HCT116 (cell line): ENCODE data around the gene PLEKHA6. TPM values are rescaled to one million over a fixed set of nuclear protein-coding genes. Genes with fewer than 3 reads are reported as not detected.

Experiments used
- ATAC-seq: fragments of 200-7000 bp; cut with Tn5 transposase; 2 replicates; pipeline ENCODE4 v1.9.1; 2020; ENCODE audit warnings: mild to moderate bottlenecking, moderate library complexity
- BruUV-seq: library from RNA; stranded (reverse); fragments of 400-500 nt; replicated peaks from 2 replicates; lab custom pipeline; 2021; lab: Mats Ljungman, UMichigan
- CTCF ChIA-PET: fragments of 300-600 bp; sonication (Branson Sonifier 250); formaldehyde crosslinking; loops from one replicate; lab custom pipeline; 2021; ENCODE audit warnings: antibody characterized with exemption; lab: Charles Lee
- POLR2A ChIA-PET: fragments of 300-600, 350-600 bp; sonication (Branson Sonifier 250); formaldehyde crosslinking; loops from one replicate; lab custom pipeline; 2021; ENCODE audit warnings: antibody characterized with exemption; lab: Charles Lee
- RAD21 ChIA-PET, 2 experiments: fragments of 300-600 bp; sonication (Branson Sonifier 250); formaldehyde crosslinking; loops; one replicate each; lab custom pipeline; 2023; ENCODE audit warnings: low total read pairs in 2 of 2; ENCODE audit not compliant: uncharacterized antibody in 2 of 2, unreplicated experiment in 2 of 2, low non-redundant PET in 1 of 2; lab: Charles Lee
- DNase-seq: peaks from one replicate; pipeline ENCODE4 v3.0.0-alpha.2; 2010; ENCODE audit warnings: low read depth, low spot score
- H2AFZ ChIP-seq: fragments of 200-600 bp; shearing (Covaris generic), sonication (generic); 2 replicates; pipeline ENCODE4 v1.6.1; 2017; ENCODE audit warnings: low read depth, mixed run types, mixed read lengths, antibody characterized with exemption, low read length; ENCODE audit not compliant: poor library complexity, severe bottlenecking
- H3K27ac ChIP-seq: 2 replicates; pipeline ENCODE4 v1.5.1; 2012; ENCODE audit warnings: low read depth, low read length
- H3K27me3 ChIP-seq: fragments of 200-600 bp; sonication (generic); 2 replicates; pipeline ENCODE4 v1.6.1; 2016; ENCODE audit warnings: mixed run types, low read length, mixed read lengths; ENCODE audit not compliant: insufficient read depth
- H3K36me3 ChIP-seq, 2 experiments: fragments of 200-500 bp in 1 of 2; fragments of 200-600 bp in 1 of 2; sonication (Bioruptor generic) in 1 of 2; sonication (generic) in 1 of 2; 2 replicates each; pipeline versions ENCODE4 v1.5.1 to v1.6.1; 2014 to 2016; ENCODE audit warnings: low read length in 2 of 2, inconsistent platforms in 1 of 2, mixed read lengths in 1 of 2, mixed run types in 1 of 2; ENCODE audit not compliant: insufficient read depth in 2 of 2, control insufficient read depth in 1 of 2
- H3K4me1 ChIP-seq, 2 experiments: fragments of 200-600 bp in 1 of 2; sonication (generic) in 1 of 2; 2 replicates each; pipeline versions ENCODE4 v1.5.1 to v1.6.1; 2012 to 2017; ENCODE audit warnings: low read length in 2 of 2, inconsistent platforms in 1 of 2, mild to moderate bottlenecking in 1 of 2, mixed read lengths in 1 of 2, mixed run types in 1 of 2, moderate library complexity in 1 of 2; ENCODE audit not compliant: insufficient read depth in 2 of 2, control insufficient read depth in 1 of 2
- H3K4me2 ChIP-seq: fragments of 200-600 bp; sonication (generic); 2 replicates; pipeline ENCODE4 v1.6.1; 2017; ENCODE audit warnings: mixed run types, low read length, mixed read lengths
- H3K4me3 ChIP-seq, 2 experiments: fragments of 200-600 bp in 1 of 2; sonication (generic) in 1 of 2; replicated peaks in 1 of 2; 2 replicates each; pipeline ENCODE4 v1.5.1; 2011 to 2016; ENCODE audit warnings: low read length in 2 of 2, control low read depth in 1 of 2, low read depth in 1 of 2, mild to moderate bottlenecking in 1 of 2, mixed read lengths in 1 of 2, mixed run types in 1 of 2
- H3K79me2 ChIP-seq: fragments of 200-600 bp; sonication (generic); 2 replicates; pipeline ENCODE4 v1.6.1; 2017; ENCODE audit warnings: mild to moderate bottlenecking, mixed run types, low read length, moderate library complexity, mixed read lengths; ENCODE audit not compliant: insufficient read depth
- H3K9ac ChIP-seq: fragments of 200-600 bp; sonication (generic); 2 replicates; pipeline ENCODE4 v1.6.1; 2016; ENCODE audit warnings: low read length, mixed read lengths
- H3K9me2 ChIP-seq: fragments of 200-600 bp; sonication (generic), shearing (Covaris generic); 2 replicates; pipeline ENCODE4 v1.6.1; 2017; ENCODE audit warnings: mixed run types, mild to moderate bottlenecking, moderate library complexity; ENCODE audit not compliant: insufficient read depth
- H3K9me3 ChIP-seq, 2 experiments: fragments of 200-500 bp in 1 of 2; fragments of 200-600 bp in 1 of 2; sonication (Bioruptor generic) in 1 of 2; sonication (generic) in 1 of 2; 2 replicates each; pipeline ENCODE4 v1.6.1; 2014 to 2017; ENCODE audit warnings: low read length in 2 of 2, mixed read lengths in 2 of 2, inconsistent platforms in 1 of 2, low read depth in 1 of 2, mild to moderate bottlenecking in 1 of 2, mixed run types in 1 of 2, moderate library complexity in 1 of 2; ENCODE audit not compliant: control insufficient read depth in 1 of 2, insufficient read depth in 1 of 2
- H4K20me1 ChIP-seq: fragments of 200-600 bp; sonication (generic), shearing (Covaris generic); 2 replicates; pipeline ENCODE4 v1.6.1; 2017; ENCODE audit warnings: mixed run types, mild to moderate bottlenecking, moderate library complexity; ENCODE audit not compliant: insufficient read depth
- CEBPB ChIP-seq: IDR thresholded peaks from 2 replicates; pipeline ENCODE4 v1.6.1; 2012; ENCODE audit warnings: low read depth
- EGR1 ChIP-seq: IDR thresholded peaks from 2 replicates; pipeline ENCODE4 v1.6.1; 2012; ENCODE audit warnings: low read depth
- EZH2 ChIP-seq: fragments of 200-600 bp; sonication (generic); IDR thresholded peaks from 2 replicates; pipeline ENCODE4 v1.6.1; 2017; ENCODE audit warnings: antibody characterized with exemption, mixed run types
- JUND ChIP-seq: IDR thresholded peaks from 2 replicates; pipeline ENCODE4 v1.6.1; 2012
- POLR2A ChIP-seq: IDR thresholded peaks from 2 replicates; pipeline ENCODE4 v1.7.0; 2011; ENCODE audit warnings: borderline replicate concordance; ENCODE audit not compliant: insufficient read depth, insufficient read length; ENCODE audit errors: extremely low read depth
- POLR2AphosphoS5 ChIP-seq: IDR thresholded peaks from 2 replicates; pipeline ENCODE4 v1.6.1; 2011; ENCODE audit warnings: mild to moderate bottlenecking, low read depth, low read length, moderate library complexity
- RAD21 ChIP-seq: IDR thresholded peaks from 2 replicates; pipeline ENCODE4 v1.6.1; 2012; ENCODE audit warnings: low read depth, mild to moderate bottlenecking
- SIN3A ChIP-seq: IDR thresholded peaks from 2 replicates; pipeline ENCODE4 v1.6.1; 2012; ENCODE audit warnings: low read depth
- SP1 ChIP-seq: IDR thresholded peaks from 2 replicates; pipeline ENCODE4 v1.6.1; 2012; ENCODE audit warnings: low read depth
- SRF ChIP-seq: IDR thresholded peaks from 2 replicates; pipeline ENCODE4 v1.6.1; 2012; ENCODE audit warnings: low read depth
- YY1 ChIP-seq: IDR thresholded peaks from 2 replicates; pipeline ENCODE4 v1.6.1; 2011; ENCODE audit warnings: low read length, low read depth, moderate library complexity, mild to moderate bottlenecking; ENCODE audit not compliant: insufficient replicate concordance; ENCODE audit errors: extremely low read depth
- ZBTB33 ChIP-seq: IDR thresholded peaks from 2 replicates; pipeline ENCODE4 v1.6.1; 2011; ENCODE audit warnings: mild to moderate bottlenecking, low read length, moderate library complexity; ENCODE audit not compliant: insufficient replicate concordance; ENCODE audit errors: extremely low read depth
- ZFX ChIP-seq: fragments of 450-650 bp; IDR thresholded peaks from 2 replicates; pipeline ENCODE4 v1.6.1; 2017
- ZNF274 ChIP-seq: fragments of 200-500 bp; sonication (Bioruptor generic); IDR thresholded peaks from 2 replicates; pipeline ENCODE4 v1.6.1; 2014; ENCODE audit warnings: mild to moderate bottlenecking, low read depth, low read length, inconsistent platforms
- intact Hi-C: fragments of 100-400 bp; cut with micrococcal nuclease; formaldehyde crosslinking; loops from 2 replicates; pipeline ENCODE4 v1.10.0; 2022
- total RNA-seq: library from RNA; stranded (reverse); gene quantifications from one replicate; pipeline ENCODE4 v1.2.1, GENCODE V29; 2021; ENCODE audit not compliant: unreplicated experiment

The PLEKHA6 gene
- total RNA-seq, 1 experiment from 2014 or later: 13.1 TPM

GRCh38 chr1:204227351-204227750 lies 132.4 kb downstream of the PLEKHA6 start:
- ChIA-PET POLR2A (no interaction called here), CTCF (no interaction called here), RAD21 (no interaction called here)
- no peak overlapping the region for H3K27ac ChIP-seq
- H3K27me3 ChIP-seq: no peaks in the 10 kb centered on the region
- H3K9me2 ChIP-seq: no peaks in the 10 kb centered on the region
- ATAC-seq (no peak), DNase-seq (no peak)
- intact Hi-C loops: no loop called here
- no peaks in the 10 kb centered on the region; a peak in 1 of 4 replicates for H3K36me3 ChIP-seq
- H2AFZ ChIP-seq: no peak overlapping the region
- no peak overlapping the region for H3K4me3 ChIP-seq
- no peak overlapping the region for H3K4me2 ChIP-seq
- H3K9me3 ChIP-seq: no peaks in the 10 kb centered on the region
- no TSS peak for BruUV-seq
- no peaks in the 10 kb centered on the region for H4K20me1 ChIP-seq
- TF ChIP-seq SIN3A (no peak), SP1 (no peak), JUND (no peak), EGR1 (no peak), EZH2 (no peak)
- peaks cover 2 to 12% of the 10 kb centered on the region in 2 experiments; a peak in 1 of 4 replicates for H3K4me1 ChIP-seq
- H3K79me2 ChIP-seq: no peaks in the 10 kb centered on the region
- H3K9ac ChIP-seq: no peak overlapping the region

GRCh38 chr1:204225841-204226735 lies 133.6 kb downstream of the PLEKHA6 start:
- BruUV-seq: no TSS peak
- DNase-seq (no peak), ATAC-seq (no peak)
- peaks cover 2 to 12% of the 10 kb centered on the region in 2 experiments; a peak in 1 of 4 replicates for H3K4me1 ChIP-seq
- H3K79me2 ChIP-seq: no peaks in the 10 kb centered on the region
- H3K4me2 ChIP-seq: no peak overlapping the region
- intact Hi-C loops: no loop called here
- H3K9ac ChIP-seq: no peak overlapping the region
- H3K27ac ChIP-seq: no peak overlapping the region
- H2AFZ ChIP-seq: no peak overlapping the region
- TF ChIP-seq EZH2 (no peak), CEBPB (no peak), SP1 (no peak), ZFX (no peak), RAD21 (no peak), ZNF274 (no peak), YY1 (no peak), POLR2AphosphoS5 (no peak), SRF (no peak), POLR2A (no peak), ZBTB33 (no peak)
- TF ChIP-seq, all 23 proteins: peak for 0
- RAD21 ChIA-PET: no interaction called here
- POLR2A ChIA-PET: no interaction called here
- Histone ChIP-seq H3K9me3 (no peaks in the 10 kb centered on the region), H3K27me3 (no peaks in the 10 kb centered on the region), H3K9me2 (no peaks in the 10 kb centered on the region), H4K20me1 (no peaks in the 10 kb centered on the region), H3K4me3 (no peak overlapping the region), H3K36me3 (no peaks in the 10 kb centered on the region; a peak in 1 of 4 replicates)
- CTCF ChIA-PET: no interaction called here
